RWPE2 (cell line): Measurements from ENCODE around the gene PTTG1IP.
A peak's percentile ranks its signal among the peaks of the same experiment; 100 is the strongest.

Source experiments
- ATAC-seq: fragments of 200-7000 bp; cut with Tn5 transposase; 3 replicates; pipeline ENCODE4 v1.9.1; 2021; ENCODE audit warnings: low read depth
- DNase-seq: peaks from one replicate; pipeline ENCODE4 v3.0.0-alpha.2; 2020; ENCODE audit warnings: low spot score
- H3K27ac ChIP-seq: fragments of 450-650 bp; 2 replicates; pipeline ENCODE4 v1.5.1; 2017; ENCODE audit warnings: mild to moderate bottlenecking; ENCODE audit not compliant: poor library complexity, severe bottlenecking
- H3K27me3 ChIP-seq: fragments of 250-450 bp; sonication (Bioruptor Pico); 2 replicates; pipeline ENCODE4 v1.5.1; 2021; ENCODE audit warnings: mild to moderate bottlenecking, moderate library complexity; ENCODE audit not compliant: insufficient read depth, poor library complexity, severe bottlenecking
- H3K36me3 ChIP-seq: fragments of 250-450 bp; sonication (Bioruptor Pico); 2 replicates; pipeline ENCODE4 v1.5.1; 2020; ENCODE audit warnings: low read depth, mild to moderate bottlenecking, moderate library complexity
- H3K4me1 ChIP-seq: fragments of 250-450 bp; sonication (Bioruptor Pico); 2 replicates; pipeline ENCODE4 v1.5.1; 2021; ENCODE audit warnings: mild to moderate bottlenecking, moderate library complexity; ENCODE audit not compliant: insufficient read depth, poor library complexity, severe bottlenecking
- H3K4me3 ChIP-seq: fragments of 250-450 bp; sonication (Bioruptor Pico); 2 replicates; pipeline ENCODE4 v1.5.1; 2021; ENCODE audit warnings: mild to moderate bottlenecking, moderate library complexity; ENCODE audit not compliant: severe bottlenecking
- H3K9me3 ChIP-seq: fragments of 250-450 bp; sonication (Bioruptor Pico); 2 replicates; pipeline ENCODE4 v1.5.1; 2021; ENCODE audit warnings: mild to moderate bottlenecking, moderate library complexity; ENCODE audit not compliant: severe bottlenecking
- CTCF ChIP-seq: fragments of 450-650 bp; IDR thresholded peaks from one replicate; pipeline ENCODE4 v1.5.1; 2017; ENCODE audit warnings: mild to moderate bottlenecking, moderate library complexity; ENCODE audit not compliant: poor library complexity, severe bottlenecking

Gene PTTG1IP

GRCh38 chr21:44911384-44912157, 38.1 kb upstream of the PTTG1IP start:
- H3K9me3 ChIP-seq, result no peaks in the 10 kb centered on the region
- H3K4me3 ChIP-seq, result no peak overlapping the region
- no peaks in the 10 kb centered on the region for H3K36me3 ChIP-seq
- peak; percentile 57 for ATAC-seq
- TF ChIP-seq CTCF, result peak; percentile 59
- peak overlapping the region; percentile 65 for H3K27ac ChIP-seq
- DNase-seq, result no peak
- H3K4me1 ChIP-seq, result peaks cover 41% of the 10 kb centered on the region
- no peaks in the 10 kb centered on the region for H3K27me3 ChIP-seq

- peak overlapping the region; percentile 65 for H3K27ac ChIP-seq
- no peak overlapping the region for H3K4me3 ChIP-seq
- no peak for DNase-seq
- H3K36me3 ChIP-seq, result no peaks in the 10 kb centered on the region
- no peak for ATAC-seq
- peaks cover 36% of the 10 kb centered on the region for H3K4me1 ChIP-seq
- TF ChIP-seq CTCF, result no peak
- H3K27me3 ChIP-seq, result no peaks in the 10 kb centered on the region
- H3K9me3 ChIP-seq, result no peaks in the 10 kb centered on the region
These were observed 37.5 kb upstream of the PTTG1IP start for GRCh38 chr21:44911068-44911383.

GRCh38 chr21:44910229-44911067, 37.0 kb upstream of the PTTG1IP start:
- TF ChIP-seq CTCF, result no peak
- H3K4me3 ChIP-seq, result no peak overlapping the region
- DNase-seq (no peak), ATAC-seq (peak; percentile 13; the same call in 1 of the 3 replicates)
- no peaks in the 10 kb centered on the region for H3K9me3 ChIP-seq
- H3K27ac ChIP-seq, result peak overlapping the region; percentile 65
- peaks cover 30% of the 10 kb centered on the region for H3K4me1 ChIP-seq
- no peaks in the 10 kb centered on the region for H3K27me3 ChIP-seq
- no peaks in the 10 kb centered on the region for H3K36me3 ChIP-seq

- Histone ChIP-seq H3K27me3 (no peaks in the 10 kb centered on the region), H3K36me3 (no peaks in the 10 kb centered on the region), H3K4me3 (no peak overlapping the region), H3K4me1 (peaks cover 22% of the 10 kb centered on the region), H3K27ac (no peak overlapping the region), H3K9me3 (no peaks in the 10 kb centered on the region)
- no peak for TF ChIP-seq CTCF
- no peak for ATAC-seq
- no peak for DNase-seq
These were observed 36.2 kb upstream of the PTTG1IP start for GRCh38 chr21:44909719-44910118.

GRCh38 chr21:44908908-44909307, 35.4 kb upstream of the PTTG1IP start:
- DNase-seq (no peak), ATAC-seq (no peak)
- H3K36me3 ChIP-seq, result no peaks in the 10 kb centered on the region
- no peak for TF ChIP-seq CTCF
- H3K27ac ChIP-seq, result no peak overlapping the region
- peaks cover 15% of the 10 kb centered on the region for H3K4me1 ChIP-seq
- no peaks in the 10 kb centered on the region for H3K9me3 ChIP-seq
- H3K27me3 ChIP-seq, result no peaks in the 10 kb centered on the region
- H3K4me3 ChIP-seq, result no peak overlapping the region
